Measurements from ENCODE around the gene ECE2. TPM values are rescaled to one million over a fixed set of nuclear protein-coding genes. Genes with fewer than 3 reads are reported as not detected.

The ECE2 gene
- total and polyA plus RNA-seq, 11 donors, result 0.10 TPM; not detected in 10

DNA sequence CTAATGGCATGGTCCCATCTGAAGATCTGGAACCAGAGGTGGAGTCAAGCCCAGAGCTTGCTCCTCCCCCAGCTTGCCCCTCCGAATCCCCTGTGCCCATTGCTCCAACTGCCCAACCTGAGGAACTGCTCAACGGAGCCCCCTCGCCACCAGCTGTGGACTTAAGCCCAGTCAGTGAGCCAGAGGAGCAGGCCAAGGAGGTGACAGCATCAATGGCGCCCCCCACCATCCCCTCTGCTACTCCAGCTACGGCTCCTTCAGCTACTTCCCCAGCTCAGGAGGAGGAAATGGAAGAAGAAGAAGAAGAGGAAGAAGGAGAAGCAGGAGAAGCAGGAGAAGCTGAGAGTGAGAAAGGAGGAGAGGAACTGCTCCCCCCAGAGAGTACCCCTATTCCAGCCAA, 45.8 kb downstream of the ECE2 start:
- Histone ChIP-seq H3K27ac (peak overlapping the region in 4 of 12 donors; percentile 14 to 93 (median 90)), H3K27me3 (no peaks in the 10 kb centered on the region), H3K36me3 (peaks cover 14 to 96% (median 83%) of the 10 kb centered on the region in 9 donors), H3K9me3 (no peaks in the 10 kb centered on the region), H3K4me1 (peaks cover 4 to 64% (median 42%) of the 10 kb centered on the region in 12 donors), H3K4me3 (no peak overlapping the region)
- no peak for DNase-seq
- 70 to 91% (median 87%) methylated on average over 5 of the region's 5 CpGs for WGBS, 4 donors
- ATAC-seq, result no peak
- intact Hi-C loops (cut with DNase I), result loop anchor here in 2 of 10 donors (2.0 kb wide), 1 partner anchor 13 kb away; no protein-coding TSS in a partner anchor
- TF ChIP-seq, protein P1, sequence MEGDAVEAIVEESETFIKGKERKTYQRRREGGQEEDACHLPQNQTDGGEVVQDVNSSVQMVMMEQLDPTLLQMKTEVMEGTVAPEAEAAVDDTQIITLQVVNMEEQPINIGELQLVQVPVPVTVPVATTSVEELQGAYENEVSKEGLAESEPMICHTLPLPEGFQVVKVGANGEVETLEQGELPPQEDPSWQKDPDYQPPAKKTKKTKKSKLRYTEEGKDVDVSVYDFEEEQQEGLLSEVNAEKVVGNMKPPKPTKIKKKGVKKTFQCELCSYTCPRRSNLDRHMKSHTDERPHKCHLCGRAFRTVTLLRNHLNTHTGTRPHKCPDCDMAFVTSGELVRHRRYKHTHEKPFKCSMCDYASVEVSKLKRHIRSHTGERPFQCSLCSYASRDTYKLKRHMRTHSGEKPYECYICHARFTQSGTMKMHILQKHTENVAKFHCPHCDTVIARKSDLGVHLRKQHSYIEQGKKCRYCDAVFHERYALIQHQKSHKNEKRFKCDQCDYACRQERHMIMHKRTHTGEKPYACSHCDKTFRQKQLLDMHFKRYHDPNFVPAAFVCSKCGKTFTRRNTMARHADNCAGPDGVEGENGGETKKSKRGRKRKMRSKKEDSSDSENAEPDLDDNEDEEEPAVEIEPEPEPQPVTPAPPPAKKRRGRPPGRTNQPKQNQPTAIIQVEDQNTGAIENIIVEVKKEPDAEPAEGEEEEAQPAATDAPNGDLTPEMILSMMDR (IDR thresholded peaks at IDR 0.05), result no peak
- TF ChIP-seq POLR2A (IDR thresholded peaks at IDR 0.05), result no peak

DNA sequence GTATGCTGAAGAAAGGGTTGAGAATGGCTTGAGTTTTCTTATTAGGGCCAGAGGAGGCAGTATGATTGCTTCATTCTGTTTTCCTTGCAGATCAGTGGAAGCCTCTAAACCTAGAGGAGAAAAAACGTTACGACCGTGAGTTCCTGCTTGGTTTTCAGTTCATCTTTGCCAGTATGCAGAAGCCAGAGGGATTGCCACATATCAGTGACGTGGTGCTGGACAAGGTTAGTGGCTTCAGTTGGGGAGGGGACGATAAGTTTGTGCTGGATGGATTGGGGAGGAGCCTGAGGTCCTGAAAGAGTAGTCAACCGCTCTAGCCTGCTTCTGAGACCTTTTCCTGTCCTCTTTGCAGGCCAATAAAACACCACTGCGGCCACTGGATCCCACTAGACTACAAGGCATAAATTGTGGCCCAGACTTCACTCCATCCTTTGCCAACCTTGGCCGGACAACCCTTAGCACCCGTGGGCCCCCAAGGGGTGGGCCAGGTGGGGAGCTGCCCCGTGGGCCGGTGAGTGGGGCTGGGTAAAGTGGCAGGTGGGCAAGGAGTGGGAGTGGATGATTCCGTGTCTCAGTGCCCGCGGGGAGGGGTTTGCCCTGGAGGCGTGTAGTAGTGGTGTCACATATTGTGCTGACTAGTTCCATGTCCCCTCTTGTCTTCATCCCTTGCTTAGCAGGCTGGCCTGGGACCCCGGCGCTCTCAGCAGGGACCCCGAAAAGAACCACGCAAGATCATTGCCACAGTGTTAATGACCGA, 47.1 kb downstream of the ECE2 start:
- TF ChIP-seq POLR2A (IDR thresholded peaks at IDR 0.05), result no peak
- TF ChIP-seq, protein P1 (IDR thresholded peaks at IDR 0.05), result no peak
- Histone ChIP-seq H3K36me3 (peaks cover 15 to 96% (median 83%) of the 10 kb centered on the region in 9 donors), H3K4me1 (peaks cover 4 to 52% (median 30%) of the 10 kb centered on the region in 12 donors), H3K9me3 (no peaks in the 10 kb centered on the region), H3K27me3 (no peaks in the 10 kb centered on the region), H3K4me3 (no peak overlapping the region), H3K27ac (peak overlapping the region in 3 of 12 donors; percentile 6 to 93 (median 14))
- ATAC-seq, result peak in 1 of 4 donors; percentile 4
- intact Hi-C loops (cut with DNase I), result no loop called here
- WGBS, 4 donors, result 83 to 88% (median 86%) methylated on average over 18 to 20 of the region's 20 CpGs
- peak in 2 of 5 donors; percentile 22 to 25 for DNase-seq

DNA sequence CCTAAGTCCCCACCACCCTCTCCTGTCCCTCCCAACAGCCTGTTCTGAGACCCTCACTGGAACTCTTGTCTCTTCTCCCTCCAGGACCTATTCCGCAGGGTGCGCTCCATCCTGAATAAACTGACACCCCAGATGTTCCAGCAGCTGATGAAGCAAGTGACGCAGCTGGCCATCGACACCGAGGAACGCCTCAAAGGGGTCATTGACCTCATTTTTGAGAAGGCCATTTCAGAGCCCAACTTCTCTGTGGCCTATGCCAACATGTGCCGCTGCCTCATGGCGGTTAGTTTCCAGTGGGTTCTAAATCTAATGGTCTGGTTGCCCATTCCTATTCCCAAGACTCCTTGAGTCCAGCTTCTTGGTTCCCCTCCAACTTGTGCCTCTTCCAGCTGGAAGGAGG, 47.9 kb downstream of the ECE2 start:
- no peak for TF ChIP-seq POLR2A (IDR thresholded peaks at IDR 0.05)
- TF ChIP-seq, protein P1 (IDR thresholded peaks at IDR 0.05), result no peak
- Histone ChIP-seq H3K27ac (no peak overlapping the region), H3K4me1 (peaks cover 4 to 44% (median 22%) of the 10 kb centered on the region in 12 donors), H3K27me3 (no peaks in the 10 kb centered on the region), H3K36me3 (peaks cover 17 to 96% (median 86%) of the 10 kb centered on the region in 9 donors), H3K9me3 (no peaks in the 10 kb centered on the region), H3K4me3 (no peak overlapping the region)
- DNase-seq (peak in 2 of 5 donors; percentile 23 to 36), ATAC-seq (no peak)
- WGBS, 4 donors, result 76 to 92% (median 88%) methylated on average over 8 of the region's 8 CpGs
- intact Hi-C loops (cut with DNase I), result no loop called here

DNA sequence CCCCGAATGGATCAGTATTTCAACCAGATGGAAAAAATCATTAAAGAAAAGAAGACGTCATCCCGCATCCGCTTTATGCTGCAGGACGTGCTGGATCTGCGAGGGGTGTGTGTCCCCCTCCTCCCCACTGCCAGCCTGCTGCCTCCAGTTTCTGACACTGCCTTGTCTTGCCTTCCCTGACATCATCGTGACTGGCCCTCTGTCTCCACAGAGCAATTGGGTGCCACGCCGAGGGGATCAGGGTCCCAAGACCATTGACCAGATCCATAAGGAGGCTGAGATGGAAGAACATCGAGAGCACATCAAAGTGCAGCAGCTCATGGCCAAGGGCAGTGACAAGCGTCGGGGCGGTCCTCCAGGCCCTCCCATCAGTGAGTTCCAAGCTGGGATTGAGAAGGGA, 49.4 kb downstream of the ECE2 start:
- Histone ChIP-seq H3K4me1 (peaks cover 2 to 30% (median 9%) of the 10 kb centered on the region in 12 donors), H3K9me3 (no peaks in the 10 kb centered on the region), H3K4me3 (no peak overlapping the region), H3K27me3 (no peaks in the 10 kb centered on the region), H3K36me3 (peaks cover 17 to 100% (median 99%) of the 10 kb centered on the region in 9 donors), H3K27ac (no peak overlapping the region)
- TF ChIP-seq POLR2A (IDR thresholded peaks at IDR 0.05), result no peak
- TF ChIP-seq, protein P1 (IDR thresholded peaks at IDR 0.05), result no peak
- DNase-seq (peak in 1 of 5 donors; percentile 10), ATAC-seq (no peak)
- WGBS, 4 donors, result 87 to 91% (median 89%) methylated on average over 13 of the region's 13 CpGs
- intact Hi-C loops (cut with DNase I), result no loop called here

All from heart left ventricle (tissue), 16 donors.